Measurements from ENCODE around the gene GTF2F2. TPM values are rescaled to one million over a fixed set of nuclear protein-coding genes. Genes with fewer than 3 reads are reported as not detected.

GTF2F2 gene
- polyA plus RNA-seq, 2 of the 4 experiments (the other 2 are of a cell fraction): 21.0 to 30.0 TPM

GRCh38 chr13:45074721-45075120, 45.6 kb upstream of the GTF2F2 start:
- 76% methylated on average over 6 of the region's 6 CpGs for WGBS (ENCODE audit: missing lambda C conversion rate)
- TF ChIP-seq E2F6 (IDR thresholded peaks at IDR 0.05; ENCODE audit: borderline replicate concordance, low read depth) (no peak), JUN (IDR thresholded peaks at IDR 0.05) (no peak), USF2 (IDR thresholded peaks at IDR 0.05) (no peak), ATOH8 (CRISPR knock-in tag; IDR thresholded peaks at IDR 0.05; ENCODE audit: low read depth) (no peak), EHF (CRISPR knock-in tag; IDR thresholded peaks at IDR 0.05) (no peak), CHD2 (IDR thresholded peaks at IDR 0.05; ENCODE audit: low read length, partially characterized antibody) (no peak), KDM1A (IDR thresholded peaks at IDR 0.05; ENCODE audit: low read depth) (no peak), GATA3 (IDR thresholded peaks at IDR 0.05; ENCODE audit: borderline replicate concordance) (no peak), FOSL2 (IDR thresholded peaks at IDR 0.05) (no peak), FOSL2 (CRISPR knock-in tag; IDR thresholded peaks at IDR 0.05) (no peak), SMC3 (IDR thresholded peaks at IDR 0.05) (no peak)
- Histone ChIP-seq H3K4me2 (no peak overlapping the region), H3K27ac (no peak overlapping the region), H3K9me3 (no peaks in the 10 kb centered on the region), H3K4me1 (no peaks in the 10 kb centered on the region), H3K4me3 (no peak overlapping the region)
- ChIA-PET POLR2A (no interaction called here), CTCF (interaction anchor here (1.0 kb wide), 1 partner anchor 235 kb away, joined by 3 read pairs; no protein-coding TSS in a partner anchor)
- DNase-seq (ENCODE audit: low read depth in 1 of 2, low spot score in 1 of 2) (no peak), ATAC-seq (no peak), FAIRE-seq (no peak)

GRCh38 chr13:45078003-45078402, 42.3 kb upstream of the GTF2F2 start:
- Histone ChIP-seq H3K27ac (no peak overlapping the region), H3K4me2 (no peak overlapping the region), H3K9me3 (no peaks in the 10 kb centered on the region), H3K4me1 (no peaks in the 10 kb centered on the region), H3K4me3 (no peak overlapping the region)
- ChIA-PET CTCF (interaction anchor here (1.3 kb wide), 1 partner anchor 31 kb away, joined by 5 read pairs; no protein-coding TSS in a partner anchor), POLR2A (no interaction called here)
- TF ChIP-seq ZSCAN20 (CRISPR knock-in tag; IDR thresholded peaks at IDR 0.05) (no peak), ESRRA (IDR thresholded peaks at IDR 0.05; ENCODE audit: borderline replicate concordance, low read length) (no peak), REST (IDR thresholded peaks at IDR 0.05) (no peak), ELK1 (IDR thresholded peaks at IDR 0.05; ENCODE audit: low read depth, low read length) (no peak), JUNB (IDR thresholded peaks at IDR 0.05) (no peak), HOXA7 (CRISPR knock-in tag; IDR thresholded peaks at IDR 0.05) (no peak), SREBF2 (IDR thresholded peaks at IDR 0.05) (no peak), CEBPB (IDR thresholded peaks at IDR 0.05) (no peak), EP300 (IDR thresholded peaks at IDR 0.05) (no peak), PBX3 (IDR thresholded peaks at IDR 0.05) (no peak), MAZ (IDR thresholded peaks at IDR 0.05; ENCODE audit: borderline replicate concordance, low read depth, low read length) (no peak)
- 50% methylated on average over 1 of the region's 1 CpG for WGBS (ENCODE audit: missing lambda C conversion rate)
- ATAC-seq (no peak), FAIRE-seq (no peak), DNase-seq (ENCODE audit: low read depth in 1 of 2, low spot score in 1 of 2) (no peak)

Data from A549 (cell line).